Measurements from ENCODE around the gene YBX1. TPM values are rescaled to one million over a fixed set of nuclear protein-coding genes. Genes with fewer than 3 reads are reported as not detected.
"Not testable (repeated sequence)": the region's sequence is repeated elsewhere in the genome, so short reads cannot be mapped to it uniquely, and the experiment has no call there.

YBX1 gene
- total RNA-seq, 1 experiment from 2014 or later, result 1,259 TPM

- no peaks in the 10 kb centered on the region for H3K27me3 ChIP-seq (ENCODE audit: low read length)
- no peaks in the 10 kb centered on the region for H3F3A ChIP-seq (ENCODE audit: low read length, unreplicated experiment)
- H3K9me3 ChIP-seq (ENCODE audit: low read length), result peaks cover 6% of the 10 kb centered on the region; the same call in 1 of the 2 replicates
- CTCF ChIA-PET, result no interaction called here
- H3K4me3 ChIP-seq (ENCODE audit: low read length), result no peak overlapping the region
- no peak overlapping the region for H3K27ac ChIP-seq (ENCODE audit: low read length)
- H3K9ac ChIP-seq (ENCODE audit: low read length), result no peak overlapping the region
- POLR2A ChIA-PET (ENCODE audit: unreplicated experiment), result no interaction called here
- no peak for TF ChIP-seq CTCF (conservative IDR thresholded peaks at IDR 0.05; ENCODE audit: low read depth, low read length)
- no peak for TF ChIP-seq EZH2phosphoT487 (IDR thresholded peaks at IDR 0.05; ENCODE audit: borderline replicate concordance, low read length)
- no peak for TF ChIP-seq EZH2 (IDR thresholded peaks at IDR 0.05; ENCODE audit: low read length, unreplicated experiment)
- BruUV-seq (replicated peaks), result no TSS peak
- no peak overlapping the region for H3K4me2 ChIP-seq (ENCODE audit: low read length)
- no peak overlapping the region for H2AFZ ChIP-seq (ENCODE audit: low read length)
- no peaks in the 10 kb centered on the region for H3K4me1 ChIP-seq (ENCODE audit: insufficient read depth, low read length)
- H3K36me3 ChIP-seq (ENCODE audit: low read depth, low read length), result peaks cover 23% of the 10 kb centered on the region
- H4K20me1 ChIP-seq (ENCODE audit: low read length), result no peaks in the 10 kb centered on the region
- peaks cover 5% of the 10 kb centered on the region; the same call in 1 of the 2 replicates for H3K79me2 ChIP-seq (ENCODE audit: low read length)
- DNase-seq (no peak), ATAC-seq (no peak)
- H3K9me2 ChIP-seq (replicated peaks; ENCODE audit: low read length), result no peaks in the 10 kb centered on the region
- intact Hi-C loops (cut with micrococcal nuclease), result no loop called here
These were observed 31.1 kb downstream of the YBX1 start for GRCh38 chr1:42713293-42713692.

- H3K27me3 ChIP-seq (ENCODE audit: low read length); H3K9ac ChIP-seq (ENCODE audit: low read length); H2AFZ ChIP-seq (ENCODE audit: low read length); intact Hi-C loops (cut with micrococcal nuclease); H3K79me2 ChIP-seq (ENCODE audit: low read length); H3K4me3 ChIP-seq (ENCODE audit: low read length); POLR2A ChIA-PET (ENCODE audit: unreplicated experiment); CTCF ChIA-PET; H3F3A ChIP-seq (ENCODE audit: low read length, unreplicated experiment); H3K9me3 ChIP-seq (ENCODE audit: low read length); H3K4me2 ChIP-seq (ENCODE audit: low read length); H4K20me1 ChIP-seq (ENCODE audit: low read length); BruUV-seq (replicated peaks); H3K4me1 ChIP-seq (ENCODE audit: insufficient read depth, low read length); DNase-seq; ATAC-seq; H3K27ac ChIP-seq (ENCODE audit: low read length); H3K9me2 ChIP-seq (replicated peaks; ENCODE audit: low read length): not testable (repeated sequence)
- H3K36me3 ChIP-seq (ENCODE audit: low read depth, low read length), result peaks cover 23% of the 10 kb centered on the region
These were observed 32.2 kb downstream of the YBX1 start for GRCh38 chr1:42714441-42714840.

- POLR2A ChIA-PET (ENCODE audit: unreplicated experiment), result no interaction called here
- H3K9me3 ChIP-seq (ENCODE audit: low read length), result no peaks in the 10 kb centered on the region
- no peak overlapping the region for H3K4me3 ChIP-seq (ENCODE audit: low read length)
- no peaks in the 10 kb centered on the region for H3K36me3 ChIP-seq (ENCODE audit: low read depth, low read length)
- intact Hi-C loops (cut with micrococcal nuclease), result no loop called here
- CTCF ChIA-PET, result no interaction called here
- no peaks in the 10 kb centered on the region for H4K20me1 ChIP-seq (ENCODE audit: low read length)
- H3K27me3 ChIP-seq (ENCODE audit: low read length), result no peaks in the 10 kb centered on the region
- H3K9me2 ChIP-seq (replicated peaks; ENCODE audit: low read length), result no peaks in the 10 kb centered on the region
- no peak for TF ChIP-seq CTCF (conservative IDR thresholded peaks at IDR 0.05; ENCODE audit: low read depth, low read length)
- no peaks in the 10 kb centered on the region for H3K79me2 ChIP-seq (ENCODE audit: low read length)
- H3K9ac ChIP-seq (ENCODE audit: low read length), result no peak overlapping the region
- H3K27ac ChIP-seq (ENCODE audit: low read length), result no peak overlapping the region
- ATAC-seq (no peak), DNase-seq (no peak)
- H3F3A ChIP-seq (ENCODE audit: low read length, unreplicated experiment), result no peaks in the 10 kb centered on the region
- no peak overlapping the region for H2AFZ ChIP-seq (ENCODE audit: low read length)
- H3K4me1 ChIP-seq (ENCODE audit: insufficient read depth, low read length), result no peaks in the 10 kb centered on the region
- BruUV-seq (replicated peaks), result no TSS peak
- H3K4me2 ChIP-seq (ENCODE audit: low read length), result no peak overlapping the region
These were observed 38.6 kb downstream of the YBX1 start for GRCh38 chr1:42720868-42721267.
